HG03039 (cell line): Measurements from ENCODE around the gene HAGHL.
"Not testable (repeated sequence)": the region's sequence is repeated elsewhere in the genome, so short reads cannot be mapped to it uniquely, and the experiment has no call there.

ENCODE experiments used
- ATAC-seq: cut with Tn5 transposase; IDR thresholded peaks from one replicate; pipeline ENCODE4 v1.9.1; 2021; ENCODE audit warnings: mild to moderate bottlenecking, moderate library complexity; ENCODE audit not compliant: unreplicated experiment

HAGHL gene

DNA sequence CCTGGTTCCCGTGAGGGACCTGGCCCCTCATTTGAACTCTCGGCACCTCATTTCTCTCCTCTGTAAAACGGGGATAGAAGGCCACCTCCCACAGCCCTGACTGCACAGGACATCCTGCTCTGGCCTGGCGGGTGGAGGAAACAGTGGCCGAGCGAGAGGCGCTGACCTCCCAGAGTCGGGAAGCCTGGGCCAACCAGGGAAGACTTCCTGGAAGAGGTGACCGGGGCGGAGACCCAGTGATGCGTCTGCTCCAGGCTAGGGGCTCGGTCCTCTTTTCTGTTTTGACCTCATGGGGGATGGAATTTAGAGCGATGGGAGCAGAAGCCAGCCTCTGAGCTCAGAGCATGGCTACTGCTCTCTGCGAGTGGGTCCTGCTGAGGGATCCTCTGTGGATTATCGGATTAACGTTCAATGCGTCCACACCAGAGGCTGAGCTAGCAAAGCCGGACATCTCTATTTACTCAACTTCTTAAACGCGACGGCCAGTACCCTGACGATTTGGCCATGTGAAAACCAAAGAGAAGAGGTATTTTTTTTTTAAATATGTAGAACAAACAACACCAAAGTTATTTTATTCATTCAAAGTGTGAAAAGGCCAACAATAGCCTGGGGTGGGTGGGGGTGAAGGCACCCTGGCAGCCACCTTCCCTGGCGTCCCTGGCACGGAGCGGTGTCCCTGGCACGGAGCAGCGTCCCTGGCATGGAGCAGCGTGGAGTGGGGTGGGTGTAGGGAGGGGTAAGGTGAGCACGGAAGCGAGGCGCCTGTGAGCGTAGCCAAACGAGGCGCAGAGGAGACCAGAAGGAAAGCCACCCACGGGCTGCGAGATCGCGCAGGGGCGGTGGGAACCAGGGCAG, 24.5 kb downstream of the HAGHL start:
- ATAC-seq, result no peak

DNA sequence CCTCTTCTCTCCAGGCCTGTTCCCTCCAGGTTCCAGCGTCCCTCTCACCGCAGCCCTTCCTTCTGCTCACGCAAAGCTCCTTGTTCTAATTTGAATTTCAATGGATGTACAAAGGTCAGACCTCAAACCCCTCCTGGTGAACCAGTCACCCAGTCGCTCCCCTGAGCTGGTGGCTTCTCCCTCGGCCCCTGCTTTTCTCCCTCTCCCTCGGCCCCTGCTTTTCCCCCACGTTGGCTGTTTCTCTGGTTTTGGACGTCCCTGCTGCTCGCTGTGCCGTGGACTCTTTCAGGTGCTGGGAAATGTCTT, 25.1 kb downstream of the HAGHL start:
- no peak for ATAC-seq

DNA sequence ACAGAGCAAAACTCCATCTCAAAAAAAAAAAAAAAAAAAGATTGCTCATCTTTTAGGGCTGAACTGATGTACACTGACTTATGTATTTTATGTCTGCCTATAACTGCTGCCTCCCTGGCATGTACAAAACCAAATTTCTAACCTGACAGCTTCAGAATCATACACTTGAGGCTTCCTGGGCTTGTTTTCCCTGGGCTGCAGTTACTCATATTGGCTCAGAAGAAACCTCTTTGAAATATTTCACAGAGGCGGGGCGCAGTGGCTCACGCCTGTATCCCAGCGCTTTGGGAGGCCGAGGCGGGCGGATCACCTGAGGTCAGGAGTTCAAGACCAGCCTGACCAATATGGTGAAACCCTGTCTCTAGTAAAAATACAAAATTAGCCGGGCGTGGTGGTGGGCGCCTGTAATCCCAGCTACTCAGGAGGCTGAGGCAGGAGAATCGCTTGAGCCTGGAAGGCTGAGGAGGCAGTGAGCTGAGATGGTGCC, 27.3 kb downstream of the HAGHL start:
- ATAC-seq, result not testable (repeated sequence)

DNA sequence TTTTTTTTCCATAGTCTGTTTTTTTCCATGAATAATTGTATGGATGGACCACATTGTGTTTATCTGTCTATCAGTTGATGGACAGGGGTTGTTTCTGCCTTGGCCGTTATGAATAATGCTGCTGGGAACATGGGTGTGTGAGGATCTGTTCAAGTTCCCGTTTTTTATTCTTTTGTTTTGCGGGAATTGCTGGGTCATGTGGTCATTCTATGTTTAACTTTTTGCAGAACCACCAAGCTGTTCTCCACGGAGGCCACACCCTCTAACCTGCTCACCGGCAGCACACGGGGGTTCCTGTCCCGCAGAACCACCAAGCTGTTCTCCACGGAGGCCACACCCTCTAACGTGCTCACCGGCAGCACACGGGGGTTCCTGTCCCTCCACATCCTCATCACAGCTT, 27.8 kb downstream of the HAGHL start:
- ATAC-seq, result no peak

DNA sequence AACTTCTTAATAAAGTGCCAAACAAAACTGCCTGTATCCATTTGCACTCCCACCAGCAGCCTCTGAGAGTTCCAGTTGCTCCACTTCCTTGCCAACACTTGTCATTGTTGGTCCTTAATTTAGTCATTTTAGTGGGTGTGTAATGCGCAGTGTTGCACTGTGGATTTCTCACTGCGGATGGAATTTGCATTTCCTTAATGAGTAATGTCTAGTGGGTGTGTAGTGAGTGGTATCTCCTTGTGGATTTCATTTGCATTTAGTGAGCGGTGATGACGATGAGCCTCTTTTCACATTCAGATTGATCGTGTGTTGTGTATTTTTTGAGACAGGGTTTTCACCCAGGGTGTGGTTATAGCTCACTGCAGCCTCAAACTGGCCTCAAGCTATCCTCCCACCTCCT, 29.5 kb downstream of the HAGHL start:
- no peak for ATAC-seq

DNA sequence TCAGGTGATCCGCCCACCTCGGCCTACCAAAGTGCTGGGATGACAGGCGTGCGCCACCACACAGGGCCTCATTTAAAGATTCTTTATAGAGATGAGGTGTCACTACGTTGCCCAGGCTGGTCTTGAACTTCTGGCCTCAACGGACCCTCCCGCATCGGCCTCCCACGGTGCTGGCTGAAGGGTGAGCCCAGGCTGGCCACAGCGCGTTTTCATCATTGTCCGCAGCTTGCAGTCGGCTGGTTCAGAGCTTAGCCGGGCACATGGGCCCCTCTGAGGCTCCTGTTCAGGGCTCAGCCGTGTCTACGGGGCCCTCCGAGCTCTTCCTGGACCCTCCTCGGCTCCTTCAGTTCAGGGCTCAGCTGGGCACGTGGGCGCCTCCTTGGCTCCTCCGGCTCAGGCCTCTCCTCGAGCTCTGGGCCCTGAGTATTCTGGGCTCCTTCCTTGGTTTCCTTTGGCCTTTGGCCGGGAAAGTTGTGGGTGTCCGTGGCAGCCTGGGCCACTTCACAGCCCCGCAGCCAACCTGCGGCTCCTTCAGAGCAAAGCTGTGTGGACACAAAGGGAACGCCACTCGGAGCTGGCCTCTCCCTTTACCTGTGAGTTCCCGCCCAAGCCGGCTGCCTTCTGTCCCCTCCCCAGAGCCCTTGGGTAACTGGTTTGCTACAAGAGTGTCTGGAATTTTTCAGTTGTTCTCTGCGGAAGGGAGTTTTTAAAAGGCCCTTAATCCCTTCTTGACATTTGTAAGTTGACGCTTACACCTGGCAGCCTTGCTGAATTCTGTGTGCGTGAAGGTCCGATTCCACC, 32.4 kb downstream of the HAGHL start:
- no peak for ATAC-seq

DNA sequence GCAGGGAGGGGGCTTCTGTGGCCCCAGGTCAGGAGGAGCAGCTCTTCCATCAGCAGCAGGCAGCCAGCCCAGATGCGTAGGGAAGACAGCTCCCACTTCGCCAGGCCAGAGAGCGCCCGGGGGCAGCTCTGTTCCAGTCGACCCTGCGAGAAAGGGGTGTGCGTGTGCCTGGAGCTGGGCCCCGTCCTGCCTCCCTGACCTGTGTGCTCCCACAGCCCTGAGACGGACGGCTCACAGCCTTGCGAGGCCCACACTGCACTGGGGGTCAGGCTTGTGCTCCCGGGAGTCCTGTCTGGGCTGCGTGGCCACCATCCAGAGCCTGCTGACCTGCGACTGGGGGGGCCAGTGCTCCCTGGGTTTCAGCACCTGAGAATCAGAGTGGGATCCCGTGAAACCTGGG, 33.2 kb downstream of the HAGHL start:
- ATAC-seq, result no peak

DNA sequence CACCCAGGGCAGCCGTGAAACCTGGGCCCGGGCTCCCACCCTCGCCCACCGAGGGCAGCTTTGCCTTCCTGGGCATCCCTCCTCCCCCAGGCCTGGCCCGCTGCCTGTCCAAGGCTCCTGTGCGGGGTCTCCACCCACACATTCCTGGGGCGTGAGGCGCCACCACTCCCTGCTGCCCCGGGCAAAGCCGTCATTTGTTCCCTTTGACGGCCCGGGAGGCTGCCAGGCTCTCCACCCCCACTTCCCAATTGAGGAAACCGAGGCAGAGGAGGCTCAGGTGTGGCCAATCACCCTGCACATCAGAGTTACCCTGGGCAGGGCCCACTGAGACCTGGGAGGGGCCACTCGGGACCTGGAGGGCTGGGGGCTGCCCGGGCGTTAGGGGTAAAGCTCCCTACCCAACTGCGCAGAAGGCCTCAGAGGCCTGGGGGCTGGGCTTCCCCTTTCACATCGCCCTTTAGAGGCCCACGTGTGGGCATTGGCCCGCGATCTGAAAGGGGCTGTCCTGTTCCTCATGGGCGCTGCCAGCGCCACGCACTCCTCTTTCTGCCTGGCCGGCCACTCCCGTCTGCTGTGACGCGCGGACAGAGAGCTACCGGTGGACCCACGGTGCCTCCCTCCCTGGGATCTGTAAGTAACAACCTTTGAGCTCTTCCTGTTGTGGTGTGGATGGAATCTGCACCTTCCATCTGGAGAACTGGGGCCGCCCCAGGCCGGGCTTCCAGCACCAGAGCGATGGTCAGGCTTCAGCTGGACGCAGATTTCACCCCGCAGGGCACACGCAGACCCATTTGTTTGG, 33.8 kb downstream of the HAGHL start, which contains the start of gene MSLN:
MSLN (plus strand) TSS at position 190 of the 799 bp plus-strand sequence. CDS start 1,947 bp downstream, outside the sequence.
- ATAC-seq, result no peak

DNA sequence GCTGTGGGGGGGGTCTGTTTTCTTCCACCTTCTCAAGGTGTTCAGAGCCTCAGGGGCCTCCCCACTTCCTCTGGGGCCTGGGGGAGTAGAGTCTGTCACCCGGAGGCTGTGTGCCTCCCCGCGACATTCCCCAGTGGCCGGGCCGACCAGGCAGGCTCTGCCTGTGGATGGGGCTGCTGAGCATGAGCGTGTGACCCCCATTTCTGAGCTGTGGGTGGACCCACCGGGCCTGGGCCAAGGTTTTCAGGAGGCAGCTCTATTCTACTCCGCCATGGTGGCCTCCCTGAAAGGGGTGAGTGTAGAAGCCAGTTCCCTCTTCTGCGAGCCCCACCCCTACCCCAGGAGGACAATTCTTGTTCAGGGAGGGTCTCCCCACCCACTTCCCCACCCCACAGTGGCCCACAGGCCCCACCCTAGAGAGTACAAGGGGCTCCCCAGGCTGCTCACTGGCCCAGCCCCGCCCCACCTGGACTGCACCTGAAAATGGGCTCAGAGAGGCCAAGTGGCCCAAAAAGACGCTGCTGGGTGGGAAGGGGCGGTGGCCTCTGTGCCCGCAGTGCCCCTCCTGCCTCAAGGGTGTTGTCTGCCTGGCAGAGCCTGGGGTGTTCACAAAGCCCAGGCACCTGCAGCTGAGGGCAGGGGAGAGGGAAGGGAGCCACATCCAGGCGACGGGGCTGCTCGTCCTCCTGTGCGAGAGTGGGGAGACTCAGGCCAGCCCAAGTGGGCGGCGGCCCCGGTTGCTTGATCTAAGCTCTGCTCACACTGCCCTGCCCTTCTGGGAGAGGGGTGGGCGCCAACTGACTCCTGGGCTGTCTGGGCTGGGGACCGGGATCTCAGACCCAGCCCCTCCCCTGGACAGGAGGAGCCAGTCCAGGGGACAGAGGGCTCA, 35.0 kb downstream of the HAGHL start:
- no peak for ATAC-seq

DNA sequence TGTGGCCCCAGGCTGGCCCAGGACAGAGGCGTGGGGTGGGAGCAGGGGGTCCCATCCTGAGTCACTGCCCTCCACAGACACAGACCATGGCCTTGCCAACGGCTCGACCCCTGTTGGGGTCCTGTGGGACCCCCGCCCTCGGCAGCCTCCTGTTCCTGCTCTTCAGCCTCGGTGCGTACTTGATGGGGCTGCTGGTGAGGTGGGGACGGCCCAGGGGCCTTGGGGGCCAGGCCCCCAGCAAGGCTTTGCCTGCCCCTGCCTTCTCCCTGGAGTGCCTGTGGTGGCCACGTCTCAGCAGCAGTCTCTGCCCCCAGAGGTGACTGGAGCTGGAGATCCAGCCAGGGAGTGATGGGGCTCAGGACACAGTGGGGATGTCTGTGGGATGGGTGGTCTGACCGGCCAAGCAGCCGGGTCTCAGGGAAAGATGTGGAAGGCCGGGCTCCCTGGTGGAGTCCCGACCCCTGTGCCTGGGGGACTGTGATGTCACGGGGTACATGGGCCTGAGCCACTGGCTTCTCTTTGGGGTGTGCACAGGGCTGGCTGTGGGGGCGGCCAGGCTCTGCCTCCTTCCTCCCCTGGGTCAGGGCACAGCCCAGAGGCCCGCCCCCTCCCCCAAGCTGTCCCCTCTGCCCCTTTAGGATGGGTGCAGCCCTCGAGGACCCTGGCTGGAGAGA, 35.8 kb downstream of the HAGHL start:
- no peak for ATAC-seq

DNA sequence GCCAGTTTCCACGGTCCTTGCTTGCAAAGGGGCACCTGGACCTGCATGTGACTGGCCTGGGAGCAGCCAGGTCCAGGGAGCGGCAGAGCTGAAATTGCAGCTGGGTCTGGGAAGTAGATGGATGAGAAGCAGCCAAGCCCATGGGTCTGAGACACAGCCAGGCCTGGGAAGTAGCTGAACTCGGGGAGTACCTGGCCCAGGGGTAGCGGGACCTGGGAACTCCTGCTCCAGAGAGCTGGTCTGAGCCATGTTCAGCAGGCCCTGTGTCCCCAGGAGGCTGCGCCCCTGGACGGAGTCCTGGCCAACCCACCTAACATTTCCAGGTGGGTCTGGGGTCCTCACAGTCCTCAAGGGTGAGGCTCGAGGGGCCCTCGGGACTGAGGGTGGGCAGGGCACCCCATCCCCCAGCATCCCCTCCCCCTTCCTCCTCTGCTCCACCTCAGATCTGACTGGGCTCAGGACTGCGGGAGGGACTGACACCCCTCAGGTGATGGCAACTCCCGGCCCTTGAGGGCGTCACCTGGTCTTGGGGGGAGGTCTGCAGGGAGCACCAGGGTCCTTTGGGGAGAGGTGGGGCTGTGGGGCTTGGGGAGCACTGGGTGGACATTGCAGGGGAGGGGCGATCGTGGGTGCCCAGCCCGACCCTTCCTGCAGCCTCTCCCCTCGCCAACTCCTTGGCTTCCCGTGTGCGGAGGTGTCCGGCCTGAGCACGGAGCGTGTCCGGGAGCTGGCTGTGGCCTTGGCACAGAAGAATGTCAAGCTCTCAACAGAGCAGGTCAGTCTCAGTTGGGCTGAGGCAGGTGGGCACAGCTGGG, 36.7 kb downstream of the HAGHL start:
- no peak for ATAC-seq

DNA sequence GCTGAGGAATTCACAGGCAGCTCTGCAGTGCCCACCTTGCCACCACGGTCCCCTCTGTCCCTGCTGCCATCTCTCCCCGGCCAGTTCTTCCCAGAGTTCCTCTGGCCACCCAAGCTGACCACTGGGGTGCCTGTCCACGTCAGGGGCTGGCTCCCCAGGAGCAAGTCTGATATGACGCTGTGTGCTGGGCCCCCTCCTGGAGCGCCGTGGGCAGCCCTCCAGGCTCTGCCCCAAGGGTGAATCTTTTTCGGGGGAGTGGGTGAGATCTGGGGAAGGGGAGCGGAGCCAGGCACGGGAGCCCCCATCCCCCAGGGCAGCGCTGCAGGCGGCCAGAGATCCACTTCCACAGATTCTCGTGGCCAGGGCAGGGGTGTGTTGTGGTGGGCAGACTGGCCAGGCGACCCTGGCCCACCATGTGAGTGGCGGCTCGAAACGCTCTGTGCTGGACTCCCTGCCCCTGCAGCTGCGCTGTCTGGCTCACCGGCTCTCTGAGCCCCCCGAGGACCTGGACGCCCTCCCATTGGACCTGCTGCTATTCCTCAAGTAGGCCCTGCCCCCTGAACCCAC, 37.4 kb downstream of the HAGHL start:
- ATAC-seq, result no peak

DNA sequence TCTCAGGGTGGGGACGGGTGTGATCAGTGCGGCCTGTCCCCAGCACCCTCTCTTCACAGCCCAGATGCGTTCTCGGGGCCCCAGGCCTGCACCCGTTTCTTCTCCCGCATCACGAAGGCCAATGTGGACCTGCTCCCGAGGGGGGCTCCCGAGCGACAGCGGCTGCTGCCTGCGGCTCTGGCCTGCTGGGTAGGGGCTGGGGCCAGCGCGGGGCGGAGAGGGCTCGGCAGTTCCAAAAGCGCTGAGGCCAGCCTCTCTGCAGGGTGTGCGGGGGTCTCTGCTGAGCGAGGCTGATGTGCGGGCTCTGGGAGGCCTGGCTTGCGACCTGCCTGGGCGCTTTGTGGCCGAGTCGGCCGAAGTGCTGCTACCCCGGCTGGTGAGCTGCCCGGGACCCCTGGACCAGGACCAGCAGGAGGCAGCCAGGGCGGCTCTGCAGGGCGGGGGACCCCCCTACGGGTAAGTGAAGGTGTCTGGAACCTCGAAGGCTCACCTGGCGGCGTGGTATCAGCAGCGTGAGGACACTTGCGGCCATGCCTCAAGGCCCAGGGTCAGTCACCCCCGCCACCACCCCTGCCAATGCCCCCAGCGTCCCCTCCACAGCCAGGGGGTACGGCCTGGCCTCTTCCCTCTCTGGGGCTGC, 38.1 kb downstream of the HAGHL start:
- no peak for ATAC-seq

DNA sequence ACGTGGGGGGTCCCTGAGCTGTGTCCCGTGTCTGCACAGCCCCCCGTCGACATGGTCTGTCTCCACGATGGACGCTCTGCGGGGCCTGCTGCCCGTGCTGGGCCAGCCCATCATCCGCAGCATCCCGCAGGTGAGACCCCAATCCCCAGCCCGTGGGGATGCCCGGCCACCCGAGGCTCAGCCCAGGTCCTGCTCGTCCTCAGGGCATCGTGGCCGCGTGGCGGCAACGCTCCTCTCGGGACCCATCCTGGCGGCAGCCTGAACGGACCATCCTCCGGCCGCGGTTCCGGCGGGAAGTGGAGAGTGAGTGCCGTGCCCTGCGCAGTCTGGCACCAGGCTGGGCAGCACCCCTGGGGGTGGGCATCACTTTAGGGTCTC, 38.6 kb downstream of the HAGHL start:
- no peak for ATAC-seq

DNA sequence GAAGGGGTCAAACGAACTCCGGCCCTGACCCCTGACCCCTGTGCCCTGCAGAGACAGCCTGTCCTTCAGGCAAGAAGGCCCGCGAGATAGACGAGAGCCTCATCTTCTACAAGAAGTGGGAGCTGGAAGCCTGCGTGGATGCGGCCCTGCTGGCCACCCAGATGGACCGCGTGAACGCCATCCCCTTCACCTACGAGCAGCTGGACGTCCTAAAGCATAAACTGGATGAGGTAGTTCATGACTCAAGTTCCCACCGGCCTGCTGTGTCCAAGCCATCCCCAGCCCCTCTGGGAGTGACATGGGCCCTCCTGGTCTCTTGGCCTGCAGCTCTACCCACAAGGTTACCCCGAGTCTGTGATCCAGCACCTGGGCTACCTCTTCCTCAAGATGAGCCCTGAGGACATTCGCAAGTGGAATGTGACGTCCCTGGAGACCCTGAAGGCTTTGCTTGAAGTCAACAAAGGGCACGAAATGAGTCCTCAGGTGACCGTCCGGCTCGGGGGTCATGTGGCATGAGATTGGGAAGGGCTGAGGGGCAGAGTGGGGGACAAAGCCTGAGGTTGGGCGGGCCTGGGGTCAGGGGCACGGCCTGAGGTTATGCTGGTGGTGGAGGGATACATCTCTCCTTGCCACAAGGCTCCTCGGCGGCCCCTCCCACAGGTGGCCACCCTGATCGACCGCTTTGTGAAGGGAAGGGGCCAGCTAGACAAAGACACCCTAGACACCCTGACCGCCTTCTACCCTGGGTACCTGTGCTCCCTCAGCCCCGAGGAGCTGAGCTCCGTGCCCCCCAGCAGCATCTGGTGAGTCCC, 39.3 kb downstream of the HAGHL start:
- ATAC-seq, result no peak

DNA sequence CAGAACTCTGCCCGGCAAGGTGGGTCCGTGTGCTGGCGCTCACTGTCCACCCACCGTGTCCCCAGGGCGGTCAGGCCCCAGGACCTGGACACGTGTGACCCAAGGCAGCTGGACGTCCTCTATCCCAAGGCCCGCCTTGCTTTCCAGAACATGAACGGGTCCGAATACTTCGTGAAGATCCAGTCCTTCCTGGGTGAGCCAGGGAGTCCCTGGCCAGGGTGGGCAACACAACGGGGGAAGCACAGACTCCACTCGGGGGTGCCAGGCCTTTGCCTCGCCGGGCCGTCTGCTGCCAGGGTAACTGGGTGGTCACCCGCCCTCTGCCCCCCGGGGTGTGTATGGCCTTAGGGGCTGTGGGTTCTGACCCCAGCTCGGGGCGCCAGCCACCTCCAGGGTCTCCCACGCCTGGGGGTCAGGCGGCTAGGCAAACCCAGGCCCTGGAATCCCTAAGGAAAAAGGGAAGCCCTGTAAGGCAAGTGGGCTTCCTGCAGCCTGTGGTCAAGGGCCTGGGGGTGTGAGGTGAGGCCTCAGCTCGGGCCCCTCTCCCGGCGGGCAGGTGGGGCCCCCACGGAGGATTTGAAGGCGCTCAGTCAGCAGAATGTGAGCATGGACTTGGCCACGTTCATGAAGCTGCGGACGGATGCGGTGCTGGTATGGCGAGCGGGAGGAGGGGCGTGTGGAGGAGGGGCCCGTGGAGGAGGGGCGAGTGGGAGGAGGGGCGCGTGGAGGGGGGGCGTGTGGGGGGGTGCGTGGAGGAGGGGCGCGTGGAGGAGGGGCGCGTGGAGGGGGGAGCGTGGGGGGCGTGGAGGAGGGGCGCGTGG, 40.1 kb downstream of the HAGHL start:
- ATAC-seq, result no peak
